RPMI7951 (cell line): ENCODE results near the gene PRC1. TPM values are rescaled to one million over a fixed set of nuclear protein-coding genes. Genes with fewer than 3 reads are reported as not detected.
"Not testable (repeated sequence)": the region's sequence is repeated elsewhere in the genome, so short reads cannot be mapped to it uniquely, and the experiment has no call there.

Source experiments
- DNase-seq: peaks from one replicate; pipeline ENCODE4 v3.0.0-alpha.2; 2012; ENCODE audit warnings: low read depth
- total RNA-seq: library from RNA; depleted of rRNA; stranded (reverse); fragments of >200 nt; shearing (Covaris generic); gene quantifications from 2 replicates; pipeline ENCODE4 v1.2.3, GENCODE V29; 2014; rRNA removed

The PRC1 gene
- 494 and 538 TPM in 2 replicates for total RNA-seq

- DNase-seq = peak; percentile 98
These were observed at the start of gene PRC1 for GRCh38 chr15:90994417-90995311. TSS of gene PRC1 (minus strand) at chr15:90994535. CDS start at chr15:90994417, 118 bp downstream.

- DNase-seq = no peak
These were observed 49.0 kb upstream of the PRC1 start for GRCh38 chr15:91043202-91043874.

DNA sequence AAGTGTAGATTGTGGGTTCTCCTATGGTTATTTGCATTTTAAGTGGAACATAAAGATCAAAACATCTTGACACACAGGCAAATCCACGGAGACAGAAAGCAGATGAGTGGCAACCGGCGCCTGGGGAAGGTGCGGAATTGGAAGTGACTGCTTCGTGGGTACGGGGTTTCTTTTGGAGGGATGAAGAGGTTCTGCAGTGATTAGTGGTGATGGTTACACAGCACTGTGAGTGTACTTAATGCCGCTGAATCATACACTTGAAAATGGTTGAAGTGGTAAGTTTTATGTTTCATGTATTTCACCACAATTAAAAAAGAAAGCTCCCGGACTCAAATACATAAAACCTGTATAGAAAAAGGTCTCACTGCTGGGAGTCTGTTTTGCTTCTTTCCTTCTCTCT, 46.5 kb upstream of the PRC1 start:
- DNase-seq = no peak

- no peak for DNase-seq
These were observed 45.7 kb upstream of the PRC1 start for GRCh38 chr15:91039996-91040395.

DNA sequence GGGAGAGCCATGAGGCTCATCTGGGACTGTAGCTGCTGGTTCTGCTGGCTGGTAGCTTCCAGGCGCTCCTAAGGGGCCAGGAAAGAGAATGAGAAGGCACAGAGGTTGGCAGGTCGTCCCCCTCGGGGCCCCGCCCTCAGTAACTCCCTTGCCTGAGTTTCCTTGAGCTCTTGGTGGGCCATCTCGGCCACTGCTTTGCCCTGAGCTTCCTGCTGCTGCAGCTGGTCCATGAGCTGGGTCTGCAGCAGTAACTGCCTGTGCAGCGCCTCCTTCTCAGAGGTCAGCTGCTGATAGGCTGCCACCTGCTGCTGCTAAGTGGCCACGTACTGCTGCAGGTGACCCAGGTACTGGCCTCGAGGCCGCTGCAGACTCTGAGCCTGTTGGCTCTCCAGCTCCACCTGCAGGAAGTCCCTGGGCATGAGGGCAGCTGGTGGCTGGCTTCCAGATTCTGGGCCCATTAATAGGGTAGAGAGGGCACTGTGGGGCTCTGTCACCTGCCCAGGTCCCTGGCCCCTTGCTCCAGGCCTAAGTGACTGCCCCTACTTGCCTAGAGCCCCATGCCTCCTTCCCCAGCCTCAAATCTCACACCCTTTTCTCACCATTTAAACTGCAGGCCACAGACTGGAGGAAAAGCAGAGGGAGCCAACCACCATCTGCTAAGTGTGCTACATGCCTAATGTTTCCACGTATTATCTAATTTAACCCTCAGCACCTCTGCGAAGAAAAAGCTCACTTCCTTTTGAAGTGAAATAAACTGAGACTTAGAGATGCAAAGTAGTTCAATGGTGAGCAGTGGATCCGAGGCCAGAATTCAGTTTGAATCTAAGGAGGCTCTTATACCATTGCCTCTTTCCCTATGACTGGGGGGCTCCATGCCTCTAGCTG, 38.8 kb upstream of the PRC1 start:
- DNase-seq = no peak

DNA sequence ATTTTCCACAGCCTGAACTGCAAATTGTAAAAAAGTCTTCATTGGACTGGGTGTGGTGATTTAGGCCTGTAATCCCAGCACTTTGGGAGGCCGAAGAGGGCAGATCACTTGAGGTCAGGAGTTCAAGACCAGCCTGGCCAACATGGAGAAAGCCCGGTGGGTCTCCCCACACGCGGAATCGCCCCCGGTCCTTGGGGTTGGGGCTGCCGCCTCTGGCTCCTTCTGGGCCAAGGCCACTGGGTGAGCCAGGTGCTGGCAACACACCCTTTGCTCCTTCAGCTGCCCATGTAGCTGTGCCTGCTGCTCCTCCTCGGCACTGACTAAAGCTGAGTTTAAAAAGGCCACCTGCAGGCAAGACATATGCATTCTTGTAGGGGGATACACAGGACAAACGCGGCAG, 37.5 kb upstream of the PRC1 start:
- DNase-seq = no peak

DNA sequence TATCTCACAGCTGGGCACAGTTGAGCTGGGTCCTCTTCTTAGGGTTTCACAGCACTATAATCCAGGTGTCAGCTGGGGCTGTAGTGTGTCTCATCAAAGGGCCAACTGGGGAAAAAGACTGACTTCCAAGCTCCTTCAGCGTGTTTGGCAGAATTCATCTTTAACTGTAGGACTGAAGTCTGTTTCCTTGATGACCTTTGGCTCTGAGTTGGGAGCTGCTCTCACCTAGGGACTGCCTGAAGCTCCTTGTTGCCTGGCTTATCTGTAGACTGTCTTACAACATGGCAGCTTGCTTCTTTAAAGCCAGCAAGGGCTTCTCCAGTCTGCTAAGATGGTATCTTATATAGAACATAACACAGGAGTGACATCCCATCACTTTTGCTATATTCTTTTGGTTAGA, 33.3 kb upstream of the PRC1 start:
- no peak for DNase-seq

- no peak for DNase-seq
These were observed 29.4 kb upstream of the PRC1 start for GRCh38 chr15:91023720-91024119.

DNA sequence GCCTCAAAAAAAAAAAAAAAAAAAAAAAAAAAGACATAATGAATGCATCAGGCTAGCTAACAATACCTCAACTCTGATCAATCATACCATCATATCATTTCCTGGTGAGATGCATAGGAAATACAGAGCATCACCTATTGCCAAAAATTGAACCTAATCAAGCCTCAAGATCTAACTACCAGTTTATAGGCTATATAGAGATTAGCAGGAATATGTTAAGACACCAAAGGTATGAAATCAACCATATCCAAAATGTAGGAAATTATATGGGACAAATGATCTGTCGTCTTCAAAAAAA, 28.4 kb upstream of the PRC1 start:
- no peak for DNase-seq

DNA sequence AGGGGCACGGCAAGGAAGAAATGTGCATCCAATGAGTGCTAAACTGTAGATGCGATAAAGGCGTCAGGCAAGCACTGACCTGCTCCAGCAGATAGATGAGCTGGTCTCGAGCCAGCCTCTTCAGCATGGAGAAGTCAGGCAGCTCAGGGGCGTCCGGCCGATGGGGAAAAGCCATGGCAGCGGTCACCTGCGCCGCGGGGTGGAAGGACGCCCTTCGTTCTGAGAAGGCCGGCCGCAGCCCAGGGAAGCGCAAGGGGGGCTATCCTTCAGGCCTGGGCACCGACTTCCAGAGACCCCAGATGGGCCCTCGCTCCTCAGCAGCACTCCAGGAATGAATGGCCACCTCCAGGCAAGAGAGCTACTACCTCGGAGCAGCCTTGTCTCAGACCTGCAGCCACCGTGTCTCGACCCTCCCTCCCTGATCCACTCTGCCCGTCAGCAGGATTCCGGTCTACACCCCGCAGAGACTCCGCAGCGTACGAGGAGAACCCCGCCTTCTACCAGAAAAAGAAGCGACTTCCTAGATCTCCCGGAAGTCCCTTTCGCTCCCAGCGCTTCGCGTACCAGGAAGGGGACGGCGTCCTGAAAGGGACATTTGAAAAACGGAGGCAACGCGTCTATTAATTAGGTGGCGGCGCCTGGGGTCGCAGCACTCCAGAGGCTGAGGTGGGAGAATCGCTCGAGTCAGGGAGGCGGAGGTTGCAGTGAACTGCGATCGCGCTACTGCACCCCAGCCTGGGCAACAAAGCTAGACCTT, 27.9 kb upstream of the PRC1 start, which contains the start of gene VPS33B:
Gene VPS33B, minus strand, starts transcription at position 520 of the 757 bp plus-strand sequence. Its CDS starts 345 bp downstream, at position 175.
- DNase-seq = peak; percentile 90

- peak; percentile 15 for DNase-seq
These were observed 27.3 kb upstream of the PRC1 start for GRCh38 chr15:91021516-91022074.

GRCh38 chr15:91018158-91018557, 23.8 kb upstream of the PRC1 start:
- no peak for DNase-seq

DNA sequence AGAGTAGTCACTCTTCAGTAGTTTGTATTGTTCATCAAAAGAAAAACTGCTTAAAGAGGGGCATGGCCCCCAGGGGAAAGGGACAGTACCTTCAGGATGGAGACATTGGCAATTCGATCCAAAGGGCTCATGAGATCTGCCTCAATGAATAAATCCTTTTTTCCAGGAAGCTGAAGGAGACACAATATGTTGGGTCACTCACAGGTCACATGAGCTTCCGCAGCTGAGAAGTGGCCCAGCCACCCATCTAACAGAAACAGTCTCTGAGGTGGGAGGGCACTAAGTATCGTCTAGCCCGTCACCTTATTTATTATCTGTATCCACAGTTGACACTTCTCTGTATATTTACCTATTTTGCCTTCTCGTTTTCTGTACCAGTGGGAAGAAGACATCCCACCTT, 23.4 kb upstream of the PRC1 start:
- no peak for DNase-seq

DNA sequence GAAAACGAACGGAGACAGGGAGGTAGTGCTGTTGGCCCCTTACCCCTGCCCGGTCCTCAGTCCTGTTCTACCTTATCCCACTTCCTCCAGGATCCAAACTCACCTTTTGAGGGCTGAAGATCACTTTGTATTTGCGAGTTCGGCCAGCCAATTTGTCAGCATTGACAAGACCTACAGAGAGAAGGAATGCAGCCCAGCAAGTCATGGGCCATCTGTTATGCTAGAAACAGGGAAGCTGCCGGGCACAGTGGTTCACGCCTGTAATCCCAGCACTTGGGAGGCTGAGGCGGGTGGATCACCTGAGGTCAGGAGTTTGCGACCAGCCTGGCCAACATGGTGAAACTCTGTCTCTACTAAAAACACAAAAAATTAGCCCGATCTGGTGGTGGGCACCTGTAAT, 19.4 kb upstream of the PRC1 start:
- DNase-seq = not testable (repeated sequence)

DNA sequence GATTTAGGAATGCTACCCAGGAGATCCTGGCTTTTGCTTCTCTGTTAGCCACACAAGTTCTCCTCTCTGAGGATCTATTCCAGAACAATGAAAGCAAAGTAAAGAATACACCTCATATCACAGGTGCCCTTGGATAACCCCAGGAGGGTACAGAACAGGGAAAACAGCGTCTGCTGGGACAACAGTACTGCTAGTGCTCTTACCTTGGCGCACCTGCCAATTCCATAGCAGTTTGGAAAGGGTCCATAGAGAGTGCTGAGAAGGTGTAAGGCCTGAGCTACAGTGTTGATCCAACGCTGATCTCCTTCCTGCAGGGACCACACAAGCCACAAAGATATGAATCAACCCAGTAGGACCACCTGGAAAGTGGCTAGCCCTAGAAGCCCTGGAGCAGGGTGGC, 12.9 kb upstream of the PRC1 start:
- no peak for DNase-seq

- DNase-seq = no peak
These were observed 6.9 kb upstream of the PRC1 start for GRCh38 chr15:91001209-91001608.

GRCh38 chr15:90998737-90999136, 4.4 kb upstream of the PRC1 start:
- no peak for DNase-seq

DNA sequence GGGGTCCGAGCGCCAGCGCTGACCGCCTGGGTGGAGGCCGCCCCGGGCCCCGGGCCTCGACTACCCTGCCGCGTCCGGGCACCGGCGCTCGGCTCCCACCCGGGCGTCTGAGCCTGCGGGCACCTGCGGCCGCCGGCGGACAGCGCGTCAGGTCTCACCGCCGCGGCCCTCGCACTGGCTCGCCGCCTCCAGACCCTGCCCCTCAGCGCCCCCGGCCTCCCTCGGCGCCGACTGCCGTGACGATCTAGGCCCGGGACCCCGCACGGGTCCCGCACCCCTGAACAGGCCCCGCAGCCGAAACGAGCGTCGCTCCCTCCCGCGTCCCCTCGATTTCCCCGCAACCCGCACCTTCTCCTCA, 297 bp downstream of the PRC1 start:
- no peak for DNase-seq

DNA sequence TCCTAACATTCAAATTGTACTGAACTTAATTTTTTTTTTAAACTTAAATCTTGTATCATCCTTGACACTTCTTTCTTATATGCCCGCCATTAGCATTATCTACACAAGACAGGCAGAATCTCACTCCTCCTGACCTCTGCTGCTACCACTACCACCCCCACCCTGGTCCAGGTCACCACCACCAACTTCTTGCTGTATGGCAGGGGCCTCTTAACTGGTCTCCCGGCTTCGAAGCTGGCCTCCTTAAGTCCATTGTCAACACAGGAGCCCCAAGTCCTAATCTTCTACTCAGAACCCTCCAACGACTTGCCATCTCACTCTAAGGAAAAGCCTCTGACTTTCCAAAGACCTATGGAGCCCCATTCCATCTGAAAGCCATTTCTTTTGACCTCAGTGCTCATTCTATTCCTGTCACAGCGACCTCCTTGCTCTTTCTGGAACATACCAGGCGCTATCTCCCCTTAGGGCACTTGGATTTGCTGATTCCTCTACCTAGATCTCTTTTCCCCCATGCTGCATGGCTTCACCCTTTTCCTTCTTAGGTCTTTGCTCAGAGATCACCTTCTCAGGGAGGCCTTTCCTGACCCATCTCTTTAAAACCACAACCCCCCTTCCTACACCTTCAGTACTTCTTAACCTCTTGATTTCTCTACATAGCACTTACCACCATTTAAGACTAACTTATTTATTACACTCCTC, 2.6 kb downstream of the PRC1 start:
- DNase-seq = peak; percentile 32

GRCh38 chr15:90990446-90990845, 3.9 kb downstream of the PRC1 start:
- no peak for DNase-seq
